Keratinocyte (primary cell): ENCODE measurements around the gene TPRN. TPM values are rescaled to one million over a fixed set of nuclear protein-coding genes. Genes with fewer than 3 reads are reported as not detected.

Experiments
- DNase-seq: peaks from one replicate; pipeline ENCODE4 v3.0.0-alpha.2; 2011; ENCODE audit warnings: low read depth, missing footprints, low spot score
- FAIRE-seq: peaks from 2 replicates; lab custom pipeline; 2011; peaks lifted over from hg19 to GRCh38; lab: Jason Lieb, UNC
- H2AFZ ChIP-seq: 2 replicates; pipeline ENCODE4 v1.6.0; 2012; ENCODE audit warnings: low read length, control low read depth, inconsistent platforms; ENCODE audit not compliant: control insufficient read depth
- H3K27ac ChIP-seq: 2 replicates; pipeline ENCODE4 v1.5.1; 2011; ENCODE audit warnings: low read length; ENCODE audit not compliant: control insufficient read depth, insufficient read depth
- H3K27me3 ChIP-seq: 3 replicates; pipeline ENCODE4 v1.6.0; 2011; ENCODE audit warnings: low read length; ENCODE audit not compliant: control insufficient read depth, insufficient read depth; ENCODE audit errors: extremely low read depth
- H3K36me3 ChIP-seq, 2 experiments: 2 replicates in 1 of 2; 3 replicates in 1 of 2; pipeline ENCODE4 v1.5.1; 2011; ENCODE audit warnings: low read length in 2 of 2, mild to moderate bottlenecking in 1 of 2; ENCODE audit not compliant: control insufficient read depth in 2 of 2, insufficient read depth in 2 of 2; ENCODE audit errors: extremely low read depth in 1 of 2
- H3K4me1 ChIP-seq: 3 replicates; pipeline ENCODE4 v1.5.1; 2011; ENCODE audit warnings: low read length; ENCODE audit not compliant: control insufficient read depth, insufficient read depth; ENCODE audit errors: extremely low read depth
- H3K4me2 ChIP-seq: 3 replicates; pipeline ENCODE4 v1.6.0; 2011; ENCODE audit warnings: low read depth, low read length; ENCODE audit not compliant: control insufficient read depth, insufficient read depth; ENCODE audit errors: extremely low read depth
- H3K4me3 ChIP-seq, 3 experiments: fragments of 200-600 bp in 1 of 3; sonication (generic) in 1 of 3; 2 replicates in 2 of 3; 3 replicates in 1 of 3; pipeline ENCODE4 v1.5.1; 2011 to 2016; ENCODE audit warnings: low read length in 3 of 3, mild to moderate bottlenecking in 3 of 3, control low read depth in 2 of 3, inconsistent platforms in 1 of 3, low read depth in 1 of 3, mixed read lengths in 1 of 3, mixed run types in 1 of 3, moderate library complexity in 1 of 3; ENCODE audit not compliant: control insufficient read depth in 2 of 3, insufficient read depth in 2 of 3; ENCODE audit errors: extremely low read depth in 1 of 3
- H3K79me2 ChIP-seq: 2 replicates; pipeline ENCODE4 v1.6.0; 2012; ENCODE audit warnings: low read length; ENCODE audit not compliant: control insufficient read depth, insufficient read depth
- H3K9ac ChIP-seq: 3 replicates; pipeline ENCODE4 v1.6.0; 2011; ENCODE audit warnings: low read length; ENCODE audit not compliant: control insufficient read depth, insufficient read depth; ENCODE audit errors: extremely low read depth
- H3K9me1 ChIP-seq: 3 replicates; pipeline ENCODE4 v1.6.0; 2011; ENCODE audit warnings: low read length; ENCODE audit not compliant: control insufficient read depth, insufficient read depth; ENCODE audit errors: extremely low read depth
- H3K9me3 ChIP-seq: 2 replicates; pipeline ENCODE4 v1.5.1; 2012; ENCODE audit warnings: low read depth, low read length; ENCODE audit not compliant: control insufficient read depth
- H4K20me1 ChIP-seq: 3 replicates; pipeline ENCODE4 v1.6.0; 2011; ENCODE audit warnings: low read length; ENCODE audit not compliant: control insufficient read depth, insufficient read depth; ENCODE audit errors: extremely low read depth
- CTCF ChIP-seq, 3 experiments: IDR thresholded peaks in 1 of 3; conservative IDR thresholded peaks in 1 of 3; optimal IDR thresholded peaks in 1 of 3; 2 replicates in 2 of 3; 3 replicates in 1 of 3; pipeline versions ENCODE3 to v1.5.1; 2011; ENCODE audit warnings: low read length in 3 of 3, mild to moderate bottlenecking in 3 of 3, moderate library complexity in 2 of 3, control low read depth in 1 of 3, inconsistent platforms in 1 of 3; ENCODE audit not compliant: insufficient read depth in 2 of 3; ENCODE audit errors: extremely low read depth in 1 of 3
- EZH2 ChIP-seq: IDR thresholded peaks from one replicate; pipeline ENCODE4 v1.6.1; 2012; ENCODE audit warnings: inconsistent platforms, mild to moderate bottlenecking, low read length, moderate library complexity
- dilution Hi-C: fragments of 300-500 bp; cut with MboI; formaldehyde crosslinking; loops from one replicate; pipeline ENCODE4 v1.7.0; 2020; ENCODE audit warnings: low sequenced_read_pairs; ENCODE audit not compliant: extremely low pct_ligation_motif_present
- polyA plus RNA-seq, 5 experiments: library from polyadenylated mRNA; depleted of rRNA in 3 of 5; stranded (reverse) in 3 of 5; stranded (forward) in 1 of 5; unstranded in 1 of 5; fragments of >200 nt; gene quantifications; 1 replicate in 1 of 5; 2 replicates in 3 of 5; 3 replicates in 1 of 5; pipeline versions ENCODE4 v1.2.1 to v1.2.3, GENCODE V29; 2011 to 2012; ENCODE audit warnings: missing spikeins in 2 of 5, low read depth in 1 of 5, low replicate concordance in 1 of 5

Gene TPRN
- polyA plus RNA-seq, 1 donor (not counting 4 experiments of a cell fraction or from before 2014, with no cell fraction given) = 1.1 TPM

- no peaks in the 10 kb centered on the region for H3K79me2 ChIP-seq
- H3K9me3 ChIP-seq = no peaks in the 10 kb centered on the region
- no peak overlapping the region for H2AFZ ChIP-seq
- H3K9ac ChIP-seq = no peak overlapping the region
- TF ChIP-seq EZH2 (no peak), CTCF (optimal IDR thresholded peaks at IDR 0.05 in 1 of 3, IDR thresholded peaks at IDR 0.05 in 1 of 3, conservative IDR thresholded peaks at IDR 0.05 in 1 of 3; ENCODE audit: extremely low read depth in 1 of 3, insufficient read depth in 2 of 3, low read length in 3 of 3) (no peak)
- H3K9me1 ChIP-seq = no peaks in the 10 kb centered on the region
- H3K4me1 ChIP-seq = no peaks in the 10 kb centered on the region
- no peaks in the 10 kb centered on the region for H3K36me3 ChIP-seq
- no peak for FAIRE-seq
- no peak overlapping the region for H3K27ac ChIP-seq
- DNase-seq = no peak
- no peak overlapping the region for H3K4me2 ChIP-seq
- dilution Hi-C loops = no loop called here
- peaks cover 4% of the 10 kb centered on the region for H4K20me1 ChIP-seq
- peaks cover 86% of the 10 kb centered on the region for H3K27me3 ChIP-seq
- H3K4me3 ChIP-seq = no peak overlapping the region
Observed at GRCh38 chr9:137167277-137167746, 33.2 kb downstream of the TPRN start.

GRCh38 chr9:137166380-137167229 lies 33.9 kb downstream of the TPRN start:
- Histone ChIP-seq H3K9me3 (no peaks in the 10 kb centered on the region), H3K27ac (no peak overlapping the region), H2AFZ (no peak overlapping the region), H3K36me3 (no peaks in the 10 kb centered on the region), H3K4me2 (no peak overlapping the region), H3K9me1 (no peaks in the 10 kb centered on the region), H3K9ac (no peak overlapping the region), H4K20me1 (peaks cover 4% of the 10 kb centered on the region), H3K4me3 (no peak overlapping the region), H3K27me3 (peaks cover 87% of the 10 kb centered on the region), H3K79me2 (no peaks in the 10 kb centered on the region), H3K4me1 (no peaks in the 10 kb centered on the region)
- TF ChIP-seq EZH2 (peak; percentile 73), CTCF (optimal IDR thresholded peaks at IDR 0.05 in 1 of 3, IDR thresholded peaks at IDR 0.05 in 1 of 3, conservative IDR thresholded peaks at IDR 0.05 in 1 of 3; ENCODE audit: extremely low read depth in 1 of 3, insufficient read depth in 2 of 3, low read length in 3 of 3) (no peak)
- FAIRE-seq (no peak), DNase-seq (no peak)
- dilution Hi-C loops = no loop called here
